ENCODE measurements around the gene FAM228B.

DNA sequence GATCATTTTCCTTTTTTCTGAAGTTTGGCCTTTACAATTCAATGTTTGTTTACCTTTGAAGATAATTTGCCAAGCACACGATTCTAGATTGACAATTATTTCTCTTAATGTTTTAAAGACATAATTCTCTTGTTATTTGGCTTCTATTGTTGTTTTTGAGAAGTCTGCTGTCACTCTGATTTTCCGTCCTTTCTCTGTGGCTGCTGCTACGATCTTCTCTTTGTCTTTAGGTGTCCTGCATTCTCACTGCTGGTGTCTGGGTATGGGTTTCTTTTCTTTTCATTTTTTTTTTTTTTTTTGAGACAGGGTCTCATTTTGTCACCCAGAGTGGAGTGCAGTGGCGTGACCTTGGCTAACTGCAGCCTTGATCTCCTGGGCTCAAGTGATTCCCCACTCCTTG is 36.4 kb downstream of the FAM228B start:
- TF ChIP-seq, protein P1, sequence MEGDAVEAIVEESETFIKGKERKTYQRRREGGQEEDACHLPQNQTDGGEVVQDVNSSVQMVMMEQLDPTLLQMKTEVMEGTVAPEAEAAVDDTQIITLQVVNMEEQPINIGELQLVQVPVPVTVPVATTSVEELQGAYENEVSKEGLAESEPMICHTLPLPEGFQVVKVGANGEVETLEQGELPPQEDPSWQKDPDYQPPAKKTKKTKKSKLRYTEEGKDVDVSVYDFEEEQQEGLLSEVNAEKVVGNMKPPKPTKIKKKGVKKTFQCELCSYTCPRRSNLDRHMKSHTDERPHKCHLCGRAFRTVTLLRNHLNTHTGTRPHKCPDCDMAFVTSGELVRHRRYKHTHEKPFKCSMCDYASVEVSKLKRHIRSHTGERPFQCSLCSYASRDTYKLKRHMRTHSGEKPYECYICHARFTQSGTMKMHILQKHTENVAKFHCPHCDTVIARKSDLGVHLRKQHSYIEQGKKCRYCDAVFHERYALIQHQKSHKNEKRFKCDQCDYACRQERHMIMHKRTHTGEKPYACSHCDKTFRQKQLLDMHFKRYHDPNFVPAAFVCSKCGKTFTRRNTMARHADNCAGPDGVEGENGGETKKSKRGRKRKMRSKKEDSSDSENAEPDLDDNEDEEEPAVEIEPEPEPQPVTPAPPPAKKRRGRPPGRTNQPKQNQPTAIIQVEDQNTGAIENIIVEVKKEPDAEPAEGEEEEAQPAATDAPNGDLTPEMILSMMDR (conservative IDR thresholded peaks at IDR 0.05; ENCODE audit: low read length), result no peak
- no peak for TF ChIP-seq EZH2phosphoT487 (IDR thresholded peaks at IDR 0.05; ENCODE audit: borderline replicate concordance)

All from Loucy (cell line).